HFF-Myc (cell line): ENCODE results near the gene NAA60.

Experiments
- DNase-seq: peaks from one replicate; pipeline ENCODE4 v3.0.0-alpha.2; 2011; ENCODE audit warnings: low read depth; ENCODE audit errors: extremely low read depth
- H3K4me3 ChIP-seq: replicated peaks from 2 replicates; pipeline ENCODE4 v1.5.1; 2011; ENCODE audit warnings: low read depth, mild to moderate bottlenecking, control low read depth, low read length
- CTCF ChIP-seq: IDR thresholded peaks from 2 replicates; pipeline ENCODE4 v1.5.1; 2012; ENCODE audit warnings: mild to moderate bottlenecking, low read depth, low read length, control low read depth; ENCODE audit errors: missing control alignments

Gene NAA60

GRCh38 chr16:3461151-3461550 lies 17.7 kb downstream of the NAA60 start:
- no peak overlapping the region for H3K4me3 ChIP-seq
- DNase-seq, result no peak
- no peak for TF ChIP-seq CTCF

GRCh38 chr16:3465301-3465700 lies 21.8 kb downstream of the NAA60 start:
- H3K4me3 ChIP-seq, result no peak overlapping the region
- DNase-seq, result no peak
- no peak for TF ChIP-seq CTCF

GRCh38 chr16:3465911-3466584 lies 22.6 kb downstream of the NAA60 start:
- H3K4me3 ChIP-seq, result no peak overlapping the region
- no peak for DNase-seq
- no peak for TF ChIP-seq CTCF

- H3K4me3 ChIP-seq, result no peak overlapping the region
- no peak for TF ChIP-seq CTCF
- DNase-seq, result no peak
Observed at GRCh38 chr16:3467182-3467581, 23.7 kb downstream of the NAA60 start.

- no peak for TF ChIP-seq CTCF
- no peak for DNase-seq
- no peak overlapping the region for H3K4me3 ChIP-seq
Observed at GRCh38 chr16:3467921-3468320, 24.4 kb downstream of the NAA60 start.

GRCh38 chr16:3468501-3468900 lies 25.0 kb downstream of the NAA60 start:
- TF ChIP-seq CTCF, result no peak
- no peak for DNase-seq
- H3K4me3 ChIP-seq, result no peak overlapping the region

- no peak for DNase-seq
- no peak for TF ChIP-seq CTCF
- H3K4me3 ChIP-seq, result no peak overlapping the region
Observed at GRCh38 chr16:3469736-3470135, 26.3 kb downstream of the NAA60 start.
